ENCODE results near the gene CBFA2T3.

CBFA2T3 gene

GRCh38 chr16:88923450-88923849 is 53.6 kb downstream of the CBFA2T3 start:
- Histone ChIP-seq H3K4me1 (ENCODE audit: insufficient read depth, low read length) (no peaks in the 10 kb centered on the region; the same call in 1 of the 2 replicates), H3K4me3 (ENCODE audit: low read depth in 1 of 2, low read length in 2 of 2) (no peak overlapping the region), H3K36me3 (ENCODE audit: insufficient read depth, low read length) (no peaks in the 10 kb centered on the region), H3K4me2 (ENCODE audit: insufficient read depth, low read length) (no peak overlapping the region), H3K27ac (ENCODE audit: low read length) (no peak overlapping the region), H3K27me3 (ENCODE audit: insufficient read depth, low read length, poor library complexity) (no peaks in the 10 kb centered on the region), H4K20me1 (ENCODE audit: insufficient read depth, low read length) (peaks cover 9% of the 10 kb centered on the region), H3K9ac (ENCODE audit: low read depth, low read length) (no peak overlapping the region), H3K9me3 (ENCODE audit: insufficient read depth, low read length, severe bottlenecking) (no peaks in the 10 kb centered on the region), H3K79me2 (ENCODE audit: insufficient read depth, low read length) (no peaks in the 10 kb centered on the region), H2AFZ (ENCODE audit: low read depth, low read length) (no peak overlapping the region)
- DNase-seq (no peak), ATAC-seq (ENCODE audit: insufficient read depth, low read depth) (no peak)
- no peak for TF ChIP-seq CTCF (IDR thresholded peaks at IDR 0.05; ENCODE audit: borderline replicate concordance, extremely low read depth, low read length, poor library complexity, severe bottlenecking)

GRCh38 chr16:88922826-88923410 is 54.1 kb downstream of the CBFA2T3 start:
- ATAC-seq (ENCODE audit: insufficient read depth, low read depth) (no peak), DNase-seq (no peak)
- H4K20me1 ChIP-seq (ENCODE audit: insufficient read depth, low read length), result peaks cover 9% of the 10 kb centered on the region
- no peaks in the 10 kb centered on the region for H3K27me3 ChIP-seq (ENCODE audit: insufficient read depth, low read length, poor library complexity)
- no peak overlapping the region for H2AFZ ChIP-seq (ENCODE audit: low read depth, low read length)
- H3K9me3 ChIP-seq (ENCODE audit: insufficient read depth, low read length, severe bottlenecking), result no peaks in the 10 kb centered on the region
- H3K4me1 ChIP-seq (ENCODE audit: insufficient read depth, low read length), result no peaks in the 10 kb centered on the region; the same call in 1 of the 2 replicates
- H3K36me3 ChIP-seq (ENCODE audit: insufficient read depth, low read length), result no peaks in the 10 kb centered on the region
- H3K9ac ChIP-seq (ENCODE audit: low read depth, low read length), result no peak overlapping the region
- no peaks in the 10 kb centered on the region for H3K79me2 ChIP-seq (ENCODE audit: insufficient read depth, low read length)
- H3K4me3 ChIP-seq (ENCODE audit: low read depth in 1 of 2, low read length in 2 of 2), result no peak overlapping the region
- H3K27ac ChIP-seq (ENCODE audit: low read length), result no peak overlapping the region
- no peak overlapping the region for H3K4me2 ChIP-seq (ENCODE audit: insufficient read depth, low read length)
- TF ChIP-seq CTCF (IDR thresholded peaks at IDR 0.05; ENCODE audit: borderline replicate concordance, extremely low read depth, low read length, poor library complexity, severe bottlenecking), result no peak
- no peak for TF ChIP-seq EZH2 (IDR thresholded peaks at IDR 0.05; ENCODE audit: borderline replicate concordance, low read depth, low read length, severe bottlenecking)

- Histone ChIP-seq H3K27ac (ENCODE audit: low read length) (no peak overlapping the region), H3K4me1 (ENCODE audit: insufficient read depth, low read length) (no peaks in the 10 kb centered on the region; the same call in 1 of the 2 replicates), H2AFZ (ENCODE audit: low read depth, low read length) (no peak overlapping the region), H3K9me3 (ENCODE audit: insufficient read depth, low read length, severe bottlenecking) (no peaks in the 10 kb centered on the region), H3K9ac (ENCODE audit: low read depth, low read length) (no peak overlapping the region), H3K4me2 (ENCODE audit: insufficient read depth, low read length) (no peak overlapping the region), H3K4me3 (ENCODE audit: low read depth in 1 of 2, low read length in 2 of 2) (no peak overlapping the region), H3K27me3 (ENCODE audit: insufficient read depth, low read length, poor library complexity) (no peaks in the 10 kb centered on the region), H4K20me1 (ENCODE audit: insufficient read depth, low read length) (peaks cover 9% of the 10 kb centered on the region), H3K36me3 (ENCODE audit: insufficient read depth, low read length) (no peaks in the 10 kb centered on the region), H3K79me2 (ENCODE audit: insufficient read depth, low read length) (no peaks in the 10 kb centered on the region)
- TF ChIP-seq CTCF (IDR thresholded peaks at IDR 0.05; ENCODE audit: borderline replicate concordance, extremely low read depth, low read length, poor library complexity, severe bottlenecking) (no peak), EZH2 (IDR thresholded peaks at IDR 0.05; ENCODE audit: borderline replicate concordance, low read depth, low read length, severe bottlenecking) (no peak)
- ATAC-seq (ENCODE audit: insufficient read depth, low read depth) (no peak), DNase-seq (no peak)
These were observed 54.7 kb downstream of the CBFA2T3 start for GRCh38 chr16:88922114-88922825.

Data from DND-41 (cell line).